ENCODE results near the gene HELZ.
"Not testable (repeated sequence)": the region's sequence is repeated elsewhere in the genome, so short reads cannot be mapped to it uniquely, and the experiment has no call there.

HELZ gene

GRCh38 chr17:67180275-67180674, 64.7 kb downstream of the HELZ start:
- DNase-seq = no peak

DNA sequence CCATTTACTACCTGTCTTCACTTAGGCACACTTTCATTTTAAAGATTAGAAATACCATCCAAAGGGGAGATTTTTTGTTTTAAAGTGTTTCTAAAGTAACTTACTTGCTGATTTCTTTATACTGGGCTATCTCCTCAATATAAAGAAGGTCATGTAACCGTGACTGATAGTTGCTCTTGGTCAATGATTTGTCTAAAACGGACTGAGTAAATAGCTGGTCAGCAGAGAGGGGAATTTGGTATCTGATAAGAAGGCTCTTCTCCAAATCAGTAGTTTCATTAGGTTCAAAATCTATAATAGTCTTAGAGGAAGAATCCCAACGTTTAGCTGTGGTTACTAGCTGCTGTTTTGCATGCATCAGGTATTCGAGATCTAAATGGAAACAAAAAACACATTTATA, 66.4 kb downstream of the HELZ start:
- no peak for DNase-seq

GRCh38 chr17:67177732-67178131, 67.3 kb downstream of the HELZ start:
- DNase-seq = no peak

GRCh38 chr17:67174190-67174589, 70.8 kb downstream of the HELZ start:
- no peak for DNase-seq

DNA sequence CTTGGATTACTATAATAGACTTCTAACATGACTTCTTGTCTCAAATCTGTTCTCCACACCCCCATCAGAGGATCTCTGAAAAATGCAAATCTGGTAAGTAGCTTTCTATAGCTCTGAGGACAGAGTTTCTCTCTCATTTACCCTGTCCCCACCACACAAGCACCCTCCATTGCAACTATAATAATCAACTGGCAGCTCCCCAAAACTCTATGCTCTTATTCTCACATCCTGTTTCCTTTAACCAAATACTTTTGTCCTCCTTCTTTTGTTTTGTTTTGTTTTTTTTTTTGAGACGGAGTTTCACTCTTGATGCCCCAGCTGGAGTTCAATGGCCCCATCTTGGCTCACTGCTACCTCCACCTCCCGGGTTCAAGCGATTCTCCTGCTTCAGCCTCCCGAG, 73.4 kb downstream of the HELZ start:
- DNase-seq = no peak

DNA sequence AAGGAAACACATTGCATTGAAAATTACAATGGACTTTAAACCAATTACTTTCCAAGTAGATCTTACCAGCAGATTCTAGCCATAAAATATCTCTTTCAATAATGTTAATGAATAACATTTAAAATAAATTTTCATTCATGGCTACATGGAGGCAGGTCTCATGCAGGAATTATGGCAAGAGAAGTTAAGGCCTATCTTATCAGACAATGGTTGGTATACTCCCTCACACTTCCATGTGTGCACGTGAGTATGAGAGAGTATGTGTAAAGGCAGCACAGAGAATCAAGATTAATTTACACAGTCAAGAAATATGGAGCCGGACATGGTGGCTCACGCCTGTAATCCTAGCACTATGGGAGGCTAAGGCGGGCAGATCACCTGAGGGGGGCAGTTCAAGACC, 76.5 kb downstream of the HELZ start:
- no peak for DNase-seq

DNA sequence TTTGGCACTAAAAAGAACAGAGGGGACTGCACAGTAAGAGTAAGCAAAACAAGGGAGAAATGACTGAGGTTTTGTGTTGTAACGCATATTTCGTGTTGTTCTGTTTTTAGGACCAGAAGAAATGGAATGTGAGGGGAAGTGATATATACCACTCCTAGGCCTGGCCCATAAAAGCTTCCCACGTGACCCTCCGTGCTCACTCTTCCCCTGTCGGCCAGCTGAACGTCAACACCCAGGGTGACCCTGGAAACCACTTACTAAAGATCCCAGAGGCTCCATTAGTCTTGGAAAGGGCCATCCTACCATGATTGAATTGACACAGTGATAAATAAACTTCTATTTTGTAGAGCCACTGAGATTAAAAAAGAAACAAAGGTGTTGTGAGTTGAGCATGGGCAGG, 79.8 kb downstream of the HELZ start:
- DNase-seq = no peak

GRCh38 chr17:67164302-67164701, 80.7 kb downstream of the HELZ start:
- DNase-seq = no peak

DNA sequence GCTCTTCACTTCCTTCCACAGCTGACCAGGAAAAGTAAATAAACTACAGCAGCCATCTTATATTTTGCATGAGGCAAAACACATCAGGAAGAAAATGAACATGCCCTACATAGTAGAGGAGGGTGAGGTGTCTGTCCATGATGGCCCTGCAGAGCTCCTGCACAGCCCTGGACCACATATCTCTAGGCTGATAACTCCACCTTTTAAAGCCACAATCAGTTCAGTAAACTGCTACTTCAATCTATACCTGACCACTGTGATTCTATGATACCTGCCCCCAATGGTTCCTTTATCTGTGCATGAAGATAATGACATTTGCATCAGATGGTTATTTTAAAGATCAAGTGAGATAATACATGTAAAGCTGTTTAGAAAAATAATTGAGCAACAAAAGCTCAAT, 82.2 kb downstream of the HELZ start:
- no peak for DNase-seq

DNA sequence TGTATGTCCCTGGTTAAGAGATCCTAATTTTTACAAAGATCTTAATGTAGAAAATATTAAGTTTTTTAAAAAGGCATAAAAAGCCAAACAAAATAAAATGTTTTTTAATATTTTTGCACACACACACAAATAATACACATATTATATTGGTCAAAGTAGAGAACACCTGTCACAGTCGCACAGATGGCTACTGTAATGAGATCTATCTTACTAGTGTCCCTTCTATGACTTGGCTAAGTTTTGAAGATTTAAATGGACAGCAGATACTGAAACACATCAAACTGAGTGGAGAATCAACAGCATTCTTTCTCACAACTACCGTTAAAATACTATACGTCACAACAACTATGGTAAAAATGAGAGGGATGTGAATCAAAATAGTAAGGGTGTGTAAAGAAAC, 83.4 kb downstream of the HELZ start:
- no peak for DNase-seq

- DNase-seq = no peak
These were observed 84.2 kb downstream of the HELZ start for GRCh38 chr17:67160791-67161190.

- DNase-seq = peak; percentile 29 to 43
These were observed 87.0 kb downstream of the HELZ start for GRCh38 chr17:67157732-67158639.

- DNase-seq = no peak
These were observed 88.5 kb downstream of the HELZ start for GRCh38 chr17:67156269-67157199.

DNA sequence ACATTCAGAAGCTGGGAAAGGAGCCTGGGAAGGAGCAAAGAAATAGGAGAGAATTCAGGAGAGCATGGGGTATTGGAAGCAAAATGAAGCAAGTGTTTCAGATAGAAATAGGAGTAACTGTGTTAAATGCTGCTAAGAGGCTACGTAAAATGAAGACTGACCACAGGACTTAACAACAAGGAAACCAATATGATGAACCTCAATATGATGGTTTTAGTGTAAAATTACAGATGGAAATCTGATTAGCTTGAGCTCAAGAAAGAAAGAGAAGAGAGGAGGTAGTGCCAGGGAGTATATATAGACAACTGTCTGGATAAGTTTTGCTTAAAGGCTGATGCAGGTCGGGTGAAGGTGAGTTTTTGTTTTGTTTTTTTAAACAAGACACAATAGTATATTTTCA, 92.2 kb downstream of the HELZ start:
- no peak for DNase-seq

DNA sequence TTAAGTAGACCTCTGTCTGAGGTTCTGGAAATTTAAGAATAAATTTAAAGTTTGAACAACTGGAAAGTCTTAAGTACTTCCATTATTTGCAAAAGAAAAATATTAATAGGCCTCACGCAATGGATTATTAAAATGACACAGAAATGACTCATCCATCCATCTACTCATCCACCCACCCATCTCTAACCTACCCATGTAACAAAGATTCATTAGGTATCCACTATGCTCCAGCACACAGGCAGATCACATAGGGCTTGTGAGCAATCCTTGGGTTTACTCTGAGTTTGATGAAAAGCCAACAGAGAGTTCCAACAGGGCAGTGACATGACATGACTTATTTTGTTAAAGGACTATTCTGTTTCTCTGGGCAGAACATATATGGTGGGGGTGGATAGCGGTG, 93.3 kb downstream of the HELZ start:
- DNase-seq = no peak

- DNase-seq = no peak
These were observed 94.2 kb downstream of the HELZ start for GRCh38 chr17:67150826-67151225.

DNA sequence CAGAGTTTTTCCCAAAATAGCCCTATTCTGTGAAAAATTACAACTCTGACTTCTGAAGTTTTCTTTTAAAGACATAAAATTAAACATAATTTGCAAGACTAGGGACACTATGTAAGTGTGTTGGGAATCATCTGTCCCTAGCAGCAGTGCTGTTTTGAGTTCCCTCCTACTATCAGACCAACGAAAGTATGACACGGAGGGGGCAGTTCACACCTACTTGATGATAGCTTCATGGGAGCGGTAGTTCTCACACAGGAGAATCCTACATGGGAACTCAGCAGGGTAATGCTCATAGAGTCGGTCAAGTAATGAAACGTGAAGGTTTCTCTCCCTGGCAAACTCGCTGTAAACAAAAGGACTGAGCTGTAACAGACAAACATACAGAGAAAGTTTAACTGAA, 96.6 kb downstream of the HELZ start:
- no peak for DNase-seq

DNA sequence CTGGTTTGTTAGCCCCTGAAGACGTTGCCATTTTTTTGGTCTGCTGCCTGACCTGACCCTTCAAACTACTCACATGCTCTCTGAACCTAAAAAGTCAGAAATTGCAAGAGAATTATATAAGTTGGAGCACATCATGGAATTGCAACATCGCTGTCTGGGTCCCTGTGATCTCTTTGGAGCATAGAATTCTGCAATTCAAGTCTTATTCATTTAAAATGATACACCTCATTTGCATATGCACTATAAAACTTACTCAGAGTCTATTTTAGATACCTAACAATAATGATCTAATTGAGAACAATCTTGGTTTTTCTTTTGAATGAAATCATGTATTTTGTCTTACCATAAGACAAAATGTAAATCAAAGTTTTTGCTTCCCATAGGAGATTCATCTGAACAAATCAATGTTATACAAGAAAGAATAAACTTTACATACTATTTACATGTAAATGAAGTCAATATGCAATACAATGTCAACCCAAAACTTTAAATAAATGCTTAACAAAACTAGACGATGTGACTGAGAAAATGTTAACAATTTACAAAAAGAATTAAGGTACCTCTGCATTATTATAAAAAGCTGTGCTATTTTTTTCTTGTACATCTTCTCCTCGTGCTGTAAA, 99.7 kb downstream of the HELZ start:
- DNase-seq = no peak

GRCh38 chr17:67143318-67143717, 101.7 kb downstream of the HELZ start:
- no peak for DNase-seq

DNA sequence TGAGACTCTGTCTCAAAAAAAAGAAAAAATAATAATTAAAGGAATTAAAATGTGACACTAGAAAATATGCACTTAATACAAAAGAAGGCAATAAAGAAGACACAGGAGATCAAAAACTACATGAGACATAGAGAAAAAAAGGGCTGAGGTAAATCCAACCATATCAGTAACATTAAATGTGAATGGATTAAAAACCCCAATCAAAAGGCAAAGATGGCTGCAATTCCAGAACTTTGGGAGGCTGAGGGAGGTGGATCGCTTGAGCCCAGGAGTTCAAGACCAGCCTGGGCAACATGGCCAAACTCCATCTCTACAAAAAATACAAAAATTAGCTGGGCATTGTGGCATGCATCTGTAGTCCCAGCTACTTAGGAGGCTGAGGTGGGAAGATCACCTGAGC, 103.0 kb downstream of the HELZ start:
- not testable (repeated sequence) for DNase-seq

DNA sequence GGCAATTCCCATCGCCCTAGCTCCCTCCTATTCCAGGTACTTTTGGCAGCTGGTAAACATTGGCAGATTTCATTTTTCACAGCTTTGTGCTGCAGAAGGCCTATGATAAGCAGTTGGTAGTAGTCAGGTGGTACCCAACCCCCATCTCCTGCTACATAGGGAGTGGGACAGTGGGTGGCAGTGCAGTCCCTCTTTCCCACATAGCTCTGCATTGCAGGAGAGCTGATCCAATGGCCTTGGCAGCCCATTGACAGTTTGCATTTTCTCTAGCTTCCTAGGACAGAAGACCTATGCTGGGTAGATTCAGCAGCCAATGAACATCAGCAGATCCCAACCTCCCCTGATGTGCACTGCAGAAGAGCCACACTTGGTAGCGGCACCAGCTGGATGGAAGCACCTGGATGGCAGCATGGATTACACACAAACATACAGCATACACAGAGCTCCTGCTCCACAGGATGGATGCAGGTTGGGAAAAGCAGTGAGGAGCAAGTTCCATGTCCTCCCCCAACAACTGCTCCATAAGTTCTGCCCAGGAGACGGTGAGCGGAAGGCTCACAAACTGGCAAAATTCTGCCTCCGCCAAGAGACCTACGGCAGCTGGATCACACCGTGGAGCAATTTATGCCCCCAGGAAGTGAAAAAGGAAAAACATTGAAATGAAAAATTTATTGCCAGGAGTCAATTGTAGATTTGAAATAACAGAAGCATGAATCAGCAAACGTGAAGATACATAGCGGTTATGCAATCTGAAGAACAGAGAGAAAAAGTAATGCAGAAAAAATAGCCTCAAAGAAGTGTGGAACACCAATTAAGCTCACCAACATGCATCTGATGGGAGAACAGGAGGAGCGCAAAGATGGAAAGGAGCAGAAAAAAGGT, 105.0 kb downstream of the HELZ start:
- DNase-seq = no peak

GRCh38 chr17:67139289-67139688, 105.7 kb downstream of the HELZ start:
- no peak for DNase-seq

Measured in NCI-H1930 (cell line).